Suprapubic skin (tissue), 4 donors: ENCODE results near the gene KLF16. TPM values are rescaled to one million over a fixed set of nuclear protein-coding genes. Genes with fewer than 3 reads are reported as not detected.

Source experiments
- DNase-seq, 2 donors: peaks; one replicate each; pipeline ENCODE4 v3.0.0-alpha.2; 2019; ENCODE audit warnings: low spot score in 2 of 2
- H3K27ac ChIP-seq: fragments of 200-600 bp; sonication (generic); one replicate; pipeline ENCODE4 v1.5.1; 2019
- H3K27me3 ChIP-seq: fragments of 200-600 bp; sonication (generic); one replicate; pipeline ENCODE4 v1.5.1; 2019
- H3K36me3 ChIP-seq: fragments of 200-600 bp; sonication (generic); one replicate; pipeline ENCODE4 v1.5.1; 2019
- H3K4me1 ChIP-seq: fragments of 200-600 bp; sonication (generic); one replicate; pipeline ENCODE4 v1.5.1; 2019
- H3K4me3 ChIP-seq: fragments of 200-600 bp; sonication (generic); one replicate; pipeline ENCODE4 v1.5.1; 2019; ENCODE audit warnings: mild to moderate bottlenecking
- H3K9me3 ChIP-seq: fragments of 200-600 bp; sonication (generic); one replicate; pipeline ENCODE4 v1.5.1; 2019
- EP300 ChIP-seq: sonication (generic); formaldehyde crosslinking; IDR thresholded peaks from one replicate; pipeline ENCODE4 v1.6.1; 2017; ENCODE audit warnings: antibody characterized with exemption
- POLR2A ChIP-seq, 2 donors: fragments of 450-650 bp; IDR thresholded peaks; one replicate each; pipeline ENCODE4 v1.6.1; 2017; ENCODE audit warnings: antibody characterized with exemption in 2 of 2, mild to moderate bottlenecking in 2 of 2, moderate library complexity in 2 of 2
- POLR2AphosphoS5 ChIP-seq, 3 donors: sonication (generic); formaldehyde crosslinking; IDR thresholded peaks; one replicate each; pipeline ENCODE4 v1.6.1; 2017; ENCODE audit warnings: antibody characterized with exemption in 3 of 3
- WGBS: methylation state at CpG from one replicate; pipeline ENCODE4 v1.1.5; 2018; 5-methylcytosine and 5-hydroxymethylcytosine counted together
- total RNA-seq, 4 donors: library from RNA; depleted of rRNA; stranded (reverse); fragments of >200 nt; gene quantifications; one replicate each; pipeline ENCODE4 v1.1.0, GENCODE V29; 2016
- TF ChIP-seq, protein P1 (sequence below), 2 donors: fragments of 200-600 bp in 1 of 2; fragments of 450-650 bp in 1 of 2; sonication (generic) in 1 of 2; IDR thresholded peaks; one replicate each; pipeline ENCODE4 v1.5.1; 2016 to 2019; ENCODE audit warnings: antibody characterized with exemption in 2 of 2, mild to moderate bottlenecking in 1 of 2, moderate library complexity in 1 of 2

KLF16 gene
- total RNA-seq, 4 donors from 2014 or later, result 12.1 to 30.8 (median 20.9) TPM

GRCh38 chr19:1852581-1853128 is 10.7 kb downstream of the KLF16 start:
- 33% methylated on average over 1 of the region's 9 CpGs for whole genome bisulfite sequencing
- H3K4me1 ChIP-seq, result peaks cover 67% of the 10 kb centered on the region
- no peak for DNase-seq
- TF ChIP-seq, protein P1, sequence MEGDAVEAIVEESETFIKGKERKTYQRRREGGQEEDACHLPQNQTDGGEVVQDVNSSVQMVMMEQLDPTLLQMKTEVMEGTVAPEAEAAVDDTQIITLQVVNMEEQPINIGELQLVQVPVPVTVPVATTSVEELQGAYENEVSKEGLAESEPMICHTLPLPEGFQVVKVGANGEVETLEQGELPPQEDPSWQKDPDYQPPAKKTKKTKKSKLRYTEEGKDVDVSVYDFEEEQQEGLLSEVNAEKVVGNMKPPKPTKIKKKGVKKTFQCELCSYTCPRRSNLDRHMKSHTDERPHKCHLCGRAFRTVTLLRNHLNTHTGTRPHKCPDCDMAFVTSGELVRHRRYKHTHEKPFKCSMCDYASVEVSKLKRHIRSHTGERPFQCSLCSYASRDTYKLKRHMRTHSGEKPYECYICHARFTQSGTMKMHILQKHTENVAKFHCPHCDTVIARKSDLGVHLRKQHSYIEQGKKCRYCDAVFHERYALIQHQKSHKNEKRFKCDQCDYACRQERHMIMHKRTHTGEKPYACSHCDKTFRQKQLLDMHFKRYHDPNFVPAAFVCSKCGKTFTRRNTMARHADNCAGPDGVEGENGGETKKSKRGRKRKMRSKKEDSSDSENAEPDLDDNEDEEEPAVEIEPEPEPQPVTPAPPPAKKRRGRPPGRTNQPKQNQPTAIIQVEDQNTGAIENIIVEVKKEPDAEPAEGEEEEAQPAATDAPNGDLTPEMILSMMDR (IDR thresholded peaks at IDR 0.05), result no peak
- TF ChIP-seq POLR2A (IDR thresholded peaks at IDR 0.05), result no peak
- no peaks in the 10 kb centered on the region for H3K27me3 ChIP-seq
- H3K4me3 ChIP-seq, result no peak overlapping the region
- H3K9me3 ChIP-seq, result no peaks in the 10 kb centered on the region
- no peaks in the 10 kb centered on the region for H3K36me3 ChIP-seq
- H3K27ac ChIP-seq, result no peak overlapping the region

GRCh38 chr19:1851654-1852580 is 11.5 kb downstream of the KLF16 start:
- Histone ChIP-seq H3K4me1 (peaks cover 67% of the 10 kb centered on the region), H3K4me3 (peak overlapping the region; percentile 11), H3K27me3 (no peaks in the 10 kb centered on the region), H3K9me3 (no peaks in the 10 kb centered on the region), H3K27ac (no peak overlapping the region), H3K36me3 (no peaks in the 10 kb centered on the region)
- 14% methylated on average over 28 of the region's 66 CpGs for WGBS
- DNase-seq, result no peak
- no peak for TF ChIP-seq POLR2A (IDR thresholded peaks at IDR 0.05)
- no peak for TF ChIP-seq POLR2AphosphoS5 (IDR thresholded peaks at IDR 0.05)
- TF ChIP-seq, protein P1 (IDR thresholded peaks at IDR 0.05), result no peak
- TF ChIP-seq EP300, result no peak

DNA sequence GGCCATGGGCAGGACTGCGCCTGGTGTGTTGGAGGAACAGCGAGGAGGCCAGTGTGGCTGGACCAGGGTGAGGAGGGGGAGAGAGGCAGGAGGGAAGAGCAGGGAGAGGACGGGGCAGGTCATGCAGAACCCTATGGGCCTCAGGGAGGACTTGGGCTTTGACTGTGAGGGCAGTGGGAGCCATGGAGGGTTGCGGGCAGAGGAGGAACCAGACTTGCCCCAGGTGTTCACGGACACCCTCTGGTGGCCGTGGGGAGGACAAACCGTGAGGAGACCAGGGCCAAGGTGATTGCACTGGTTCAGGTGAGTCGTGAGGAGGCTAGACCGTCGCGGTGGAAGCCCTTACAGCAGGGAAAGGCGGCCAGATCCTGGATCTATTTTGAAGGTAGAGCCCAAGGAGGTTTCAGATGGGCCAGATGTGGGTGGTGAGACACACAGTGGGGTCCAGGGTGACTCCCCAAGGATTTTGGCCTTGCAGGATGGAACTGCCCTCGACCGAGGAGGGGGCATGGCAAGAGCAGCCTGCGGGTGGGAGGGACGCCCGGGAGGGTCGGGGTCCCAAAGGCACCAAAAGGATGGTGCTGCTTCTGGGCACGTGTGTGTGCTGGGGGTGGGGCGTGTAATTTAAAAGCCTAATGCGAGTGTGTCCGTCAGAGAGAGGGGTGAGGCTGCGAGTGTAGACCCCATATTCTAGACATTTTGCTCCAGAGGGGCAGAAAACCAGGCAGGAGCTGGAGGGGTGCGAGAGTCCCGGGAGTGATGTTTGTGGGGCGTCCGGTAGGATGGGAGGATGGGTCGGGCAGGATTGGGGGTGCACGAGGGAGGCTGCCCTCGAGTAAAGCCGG is 12.3 kb downstream of the KLF16 start:
- H3K27ac ChIP-seq, result no peak overlapping the region
- TF ChIP-seq POLR2A (IDR thresholded peaks at IDR 0.05) (no peak), EP300 (no peak), POLR2AphosphoS5 (IDR thresholded peaks at IDR 0.05) (no peak)
- TF ChIP-seq, protein P1 (IDR thresholded peaks at IDR 0.05), result no peak
- H3K4me3 ChIP-seq, result no peak overlapping the region
- H3K4me1 ChIP-seq, result peaks cover 67% of the 10 kb centered on the region
- H3K36me3 ChIP-seq, result no peaks in the 10 kb centered on the region
- WGBS, result 68% methylated on average over 31 of the region's 31 CpGs
- no peak for DNase-seq
- H3K27me3 ChIP-seq, result no peaks in the 10 kb centered on the region
- no peaks in the 10 kb centered on the region for H3K9me3 ChIP-seq

GRCh38 chr19:1849886-1850398 is 13.4 kb downstream of the KLF16 start:
- Histone ChIP-seq H3K36me3 (no peaks in the 10 kb centered on the region), H3K4me1 (peaks cover 67% of the 10 kb centered on the region), H3K27me3 (no peaks in the 10 kb centered on the region), H3K9me3 (no peaks in the 10 kb centered on the region), H3K4me3 (no peak overlapping the region), H3K27ac (no peak overlapping the region)
- no peak for DNase-seq
- WGBS, result 88% methylated on average over 10 of the region's 10 CpGs
- TF ChIP-seq EP300 (no peak), POLR2A (IDR thresholded peaks at IDR 0.05) (no peak), POLR2AphosphoS5 (IDR thresholded peaks at IDR 0.05) (no peak)
- TF ChIP-seq, protein P1 (IDR thresholded peaks at IDR 0.05), result no peak
